ENCODE data around the gene SERPINB6. TPM values are rescaled to one million over a fixed set of nuclear protein-coding genes. Genes with fewer than 3 reads are reported as not detected.

SERPINB6 gene
- total RNA-seq, 2 experiments from 2014 or later = 13.2 TPM; not detected in 1

GRCh38 chr6:3013486-3013885 lies 42.1 kb upstream of the SERPINB6 start:
- Histone ChIP-seq H3K4me3 (ENCODE audit: low read depth, low read length, poor library complexity, severe bottlenecking) (no peak overlapping the region), H3K9me3 (ENCODE audit: low read length) (peaks cover 25% of the 10 kb centered on the region), H3K4me2 (ENCODE audit: low read length) (no peak overlapping the region), H3K79me2 (ENCODE audit: insufficient read depth, low read depth, low read length) (no peaks in the 10 kb centered on the region), H4K20me1 (ENCODE audit: insufficient read depth, low read length) (no peaks in the 10 kb centered on the region), H2AFZ (ENCODE audit: low read length) (no peak overlapping the region), H3K4me1 (ENCODE audit: insufficient read depth, low read length, poor library complexity, severe bottlenecking) (no peaks in the 10 kb centered on the region), H3K27ac (ENCODE audit: low read depth, low read length, poor library complexity, severe bottlenecking) (no peak overlapping the region), H3K9me2 (ENCODE audit: insufficient read depth, low read length) (no peaks in the 10 kb centered on the region), H3K36me3 (ENCODE audit: insufficient read depth, low read length) (peaks cover 42% of the 10 kb centered on the region)
- intact Hi-C loops (cut with micrococcal nuclease; ENCODE audit: unreplicated experiment) = no loop called here
- TF ChIP-seq, protein P1, sequence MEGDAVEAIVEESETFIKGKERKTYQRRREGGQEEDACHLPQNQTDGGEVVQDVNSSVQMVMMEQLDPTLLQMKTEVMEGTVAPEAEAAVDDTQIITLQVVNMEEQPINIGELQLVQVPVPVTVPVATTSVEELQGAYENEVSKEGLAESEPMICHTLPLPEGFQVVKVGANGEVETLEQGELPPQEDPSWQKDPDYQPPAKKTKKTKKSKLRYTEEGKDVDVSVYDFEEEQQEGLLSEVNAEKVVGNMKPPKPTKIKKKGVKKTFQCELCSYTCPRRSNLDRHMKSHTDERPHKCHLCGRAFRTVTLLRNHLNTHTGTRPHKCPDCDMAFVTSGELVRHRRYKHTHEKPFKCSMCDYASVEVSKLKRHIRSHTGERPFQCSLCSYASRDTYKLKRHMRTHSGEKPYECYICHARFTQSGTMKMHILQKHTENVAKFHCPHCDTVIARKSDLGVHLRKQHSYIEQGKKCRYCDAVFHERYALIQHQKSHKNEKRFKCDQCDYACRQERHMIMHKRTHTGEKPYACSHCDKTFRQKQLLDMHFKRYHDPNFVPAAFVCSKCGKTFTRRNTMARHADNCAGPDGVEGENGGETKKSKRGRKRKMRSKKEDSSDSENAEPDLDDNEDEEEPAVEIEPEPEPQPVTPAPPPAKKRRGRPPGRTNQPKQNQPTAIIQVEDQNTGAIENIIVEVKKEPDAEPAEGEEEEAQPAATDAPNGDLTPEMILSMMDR (conservative IDR thresholded peaks at IDR 0.05; ENCODE audit: low read length) = no peak
- no peak for TF ChIP-seq EZH2phosphoT487 (IDR thresholded peaks at IDR 0.05; ENCODE audit: borderline replicate concordance, low read depth, low read length)
- no peak for DNase-seq (ENCODE audit: low spot score)
- CTCF ChIA-PET (ENCODE audit: unreplicated experiment) = no interaction called here
- POLR2A ChIA-PET = interaction anchor here (0.6 kb wide), 1 partner anchor 1311 kb away, joined by 3 read pairs; no protein-coding TSS in a partner anchor
- no TSS peak for BruUV-seq (replicated peaks)

GRCh38 chr6:3011592-3011991 lies 40.2 kb upstream of the SERPINB6 start:
- DNase-seq (ENCODE audit: low spot score) = no peak
- no TSS peak for BruUV-seq (replicated peaks)
- Histone ChIP-seq H3K9me2 (ENCODE audit: insufficient read depth, low read length) (no peaks in the 10 kb centered on the region), H3K79me2 (ENCODE audit: insufficient read depth, low read depth, low read length) (no peaks in the 10 kb centered on the region), H3K4me2 (ENCODE audit: low read length) (no peak overlapping the region), H3K27ac (ENCODE audit: low read depth, low read length, poor library complexity, severe bottlenecking) (no peak overlapping the region), H3K36me3 (ENCODE audit: insufficient read depth, low read length) (peaks cover 54% of the 10 kb centered on the region), H3K4me3 (ENCODE audit: low read depth, low read length, poor library complexity, severe bottlenecking) (no peak overlapping the region), H3K4me1 (ENCODE audit: insufficient read depth, low read length, poor library complexity, severe bottlenecking) (no peaks in the 10 kb centered on the region), H3K9me3 (ENCODE audit: low read length) (peaks cover 25% of the 10 kb centered on the region), H4K20me1 (ENCODE audit: insufficient read depth, low read length) (no peaks in the 10 kb centered on the region), H2AFZ (ENCODE audit: low read length) (no peak overlapping the region)
- POLR2A ChIA-PET = interaction anchor here (3.0 kb wide), 1 partner anchor 14 kb away, joined by 14 read pairs; no protein-coding TSS in a partner anchor
- intact Hi-C loops (cut with micrococcal nuclease; ENCODE audit: unreplicated experiment) = no loop called here
- no peak for TF ChIP-seq EZH2phosphoT487 (IDR thresholded peaks at IDR 0.05; ENCODE audit: borderline replicate concordance, low read depth, low read length)
- TF ChIP-seq, protein P1 (conservative IDR thresholded peaks at IDR 0.05; ENCODE audit: low read length) = no peak
- CTCF ChIA-PET (ENCODE audit: unreplicated experiment) = interaction anchor here (0.6 kb wide), 1 partner anchor 55 kb away, joined by 7 read pairs; no protein-coding TSS in a partner anchor

DNA sequence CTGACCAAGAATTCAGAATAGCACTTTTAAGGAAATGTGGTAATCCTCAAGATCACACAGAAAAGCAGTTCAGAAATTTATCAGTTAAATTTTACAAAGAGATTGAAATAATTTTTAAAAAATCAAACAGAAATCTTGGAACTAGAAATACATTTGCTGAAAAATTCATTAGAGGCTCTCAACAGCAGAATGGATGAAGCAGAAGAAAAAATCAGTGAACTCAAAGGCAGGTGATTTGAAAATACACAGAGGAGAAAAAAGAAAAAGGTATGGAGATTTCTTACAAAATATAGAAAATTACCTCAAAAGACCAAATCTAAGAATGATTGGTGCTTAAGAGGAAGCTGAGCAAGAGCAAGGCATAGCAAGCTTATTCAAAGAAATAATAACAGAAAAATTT lies 39.8 kb upstream of the SERPINB6 start:
- TF ChIP-seq, protein P1 (conservative IDR thresholded peaks at IDR 0.05; ENCODE audit: low read length) = no peak
- no peak for TF ChIP-seq EZH2phosphoT487 (IDR thresholded peaks at IDR 0.05; ENCODE audit: borderline replicate concordance, low read depth, low read length)
- H3K27ac ChIP-seq (ENCODE audit: low read depth, low read length, poor library complexity, severe bottlenecking) = no peak overlapping the region
- H3K9me3 ChIP-seq (ENCODE audit: low read length) = peaks cover 25% of the 10 kb centered on the region
- no TSS peak for BruUV-seq (replicated peaks)
- intact Hi-C loops (cut with micrococcal nuclease; ENCODE audit: unreplicated experiment) = no loop called here
- H3K9me2 ChIP-seq (ENCODE audit: insufficient read depth, low read length) = no peaks in the 10 kb centered on the region
- no peaks in the 10 kb centered on the region for H3K79me2 ChIP-seq (ENCODE audit: insufficient read depth, low read depth, low read length)
- H4K20me1 ChIP-seq (ENCODE audit: insufficient read depth, low read length) = no peaks in the 10 kb centered on the region
- ChIA-PET CTCF (ENCODE audit: unreplicated experiment) (no interaction called here), POLR2A (interaction anchor here (3.0 kb wide), 1 partner anchor 15 kb away, joined by 14 read pairs; no protein-coding TSS in a partner anchor)
- H3K4me2 ChIP-seq (ENCODE audit: low read length) = no peak overlapping the region
- no peaks in the 10 kb centered on the region for H3K4me1 ChIP-seq (ENCODE audit: insufficient read depth, low read length, poor library complexity, severe bottlenecking)
- no peak overlapping the region for H3K4me3 ChIP-seq (ENCODE audit: low read depth, low read length, poor library complexity, severe bottlenecking)
- no peak overlapping the region for H2AFZ ChIP-seq (ENCODE audit: low read length)
- peaks cover 54% of the 10 kb centered on the region for H3K36me3 ChIP-seq (ENCODE audit: insufficient read depth, low read length)
- no peak for DNase-seq (ENCODE audit: low spot score)

All from OCI-LY7 (cell line).